Suppressor macrophage treated with lipopolysaccharide for 4 hours (primary cell): ENCODE data around the gene LMO3.
A peak's percentile ranks its signal among the peaks of the same experiment; 100 is the strongest.

Experiments
- DNase-seq: peaks from one replicate; pipeline ENCODE4 v3.0.0-alpha.2; 2020

The LMO3 gene

DNA sequence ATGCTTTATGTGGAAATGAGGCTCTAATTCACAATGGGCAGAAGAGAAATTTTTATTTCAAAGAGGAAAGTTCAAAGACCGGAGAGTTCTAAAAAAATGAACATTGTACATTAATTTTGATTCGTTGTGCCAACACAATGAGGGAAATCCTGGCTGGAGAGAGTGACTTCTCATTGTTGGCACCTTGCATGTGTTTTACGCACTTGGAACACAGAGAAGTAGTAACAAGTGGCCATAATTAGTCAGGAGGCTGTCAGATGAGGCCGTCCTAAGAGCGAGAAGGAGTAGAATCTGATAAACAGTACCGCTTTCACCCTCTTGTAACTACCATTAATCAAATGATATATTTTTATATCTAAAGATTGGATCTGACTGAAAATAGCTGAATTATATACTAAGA is 6.9 kb downstream of the LMO3 start:
- DNase-seq: no peak

DNA sequence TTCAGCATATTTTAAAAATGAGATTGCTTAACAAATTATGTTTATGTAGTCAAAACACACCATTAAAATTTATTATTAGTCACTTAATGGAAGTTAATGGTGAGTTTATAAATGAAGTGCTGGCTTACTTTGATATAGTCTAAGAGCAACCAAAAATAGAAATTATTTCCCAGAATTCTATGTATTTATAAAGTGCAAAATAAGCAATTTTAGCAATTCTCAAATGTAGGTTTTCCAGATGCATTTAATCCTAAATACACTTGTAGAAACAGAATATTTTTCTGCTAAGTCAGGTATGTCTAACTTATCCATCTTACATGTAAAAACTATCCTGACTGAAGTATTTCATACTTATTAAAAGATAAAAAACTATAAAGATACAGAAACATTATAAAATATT is 11.2 kb downstream of the LMO3 start:
- DNase-seq: no peak

DNA sequence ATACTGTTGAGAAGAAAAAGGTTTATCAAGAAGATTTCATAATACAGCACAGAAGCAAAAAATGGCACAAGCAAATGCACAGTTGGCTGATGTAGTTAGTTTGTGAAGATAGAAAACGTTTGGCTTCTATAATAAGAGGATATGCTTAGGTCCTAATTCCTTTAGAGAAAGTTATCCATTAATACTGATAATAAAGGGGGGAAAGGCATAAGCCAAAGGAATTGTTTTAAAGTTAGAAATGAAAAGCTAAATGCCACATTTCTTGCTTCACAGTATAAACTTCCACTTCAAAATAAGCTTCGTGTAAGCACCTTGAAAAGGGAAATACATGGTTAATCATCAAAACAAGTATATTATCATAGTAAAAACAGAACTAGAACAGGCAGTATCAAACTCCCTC is 12.4 kb downstream of the LMO3 start:
- DNase-seq: no peak

DNA sequence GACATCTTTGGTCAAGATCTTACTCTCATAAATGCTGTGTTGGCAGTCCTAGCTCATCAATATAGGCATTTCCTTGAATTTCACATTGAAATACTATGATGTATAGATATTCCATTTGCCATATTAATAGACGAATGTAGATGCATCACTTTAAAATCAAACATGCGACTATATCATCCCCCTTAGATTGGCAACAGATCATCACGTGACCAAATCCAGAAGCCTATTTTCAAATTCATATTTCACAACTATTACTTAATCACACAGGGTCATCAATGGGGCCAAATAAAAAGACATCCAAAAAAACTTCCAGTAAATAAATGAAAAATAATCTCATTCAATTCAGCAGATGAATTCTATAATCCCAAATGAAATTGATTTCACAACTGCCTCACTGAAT is 15.3 kb downstream of the LMO3 start:
- no peak for DNase-seq

DNA sequence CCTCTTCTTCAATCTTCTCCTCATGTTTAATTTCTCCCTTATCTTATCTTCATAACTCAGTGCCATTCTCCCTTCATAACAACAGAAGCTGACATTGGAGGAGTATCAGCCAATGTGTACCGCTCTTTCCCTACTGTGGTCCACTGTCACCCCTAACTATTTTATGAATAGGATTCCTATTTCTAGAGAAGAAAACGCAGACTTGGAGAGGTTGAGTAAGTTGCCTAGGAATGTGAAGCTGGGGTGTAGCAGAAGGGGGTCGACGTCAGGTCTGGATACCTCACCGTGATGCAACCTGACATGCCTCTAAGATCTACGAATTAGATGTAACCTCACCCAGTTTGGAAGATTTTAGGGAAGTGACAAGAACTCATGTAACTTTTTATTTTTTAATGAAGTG is 17.1 kb downstream of the LMO3 start:
- no peak for DNase-seq

DNA sequence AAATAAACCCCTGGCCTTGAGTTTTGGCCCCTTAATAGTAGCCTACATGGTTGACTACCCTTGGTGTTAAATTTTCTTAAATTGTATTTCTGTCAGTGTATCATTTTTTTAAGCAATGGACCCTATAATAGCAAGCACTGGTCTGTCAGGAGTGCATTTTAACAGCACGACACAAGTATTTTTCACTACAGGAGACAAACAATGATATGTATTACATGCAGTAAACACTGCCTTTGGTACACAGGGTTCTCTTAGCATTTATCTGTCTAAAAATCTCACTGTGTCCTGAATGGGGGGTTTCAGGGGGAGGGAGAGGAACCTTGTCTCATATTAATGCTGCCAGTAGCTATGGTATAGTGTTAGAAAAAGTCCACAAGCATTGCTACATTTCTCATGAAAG is 18.4 kb downstream of the LMO3 start:
- DNase-seq: no peak

DNA sequence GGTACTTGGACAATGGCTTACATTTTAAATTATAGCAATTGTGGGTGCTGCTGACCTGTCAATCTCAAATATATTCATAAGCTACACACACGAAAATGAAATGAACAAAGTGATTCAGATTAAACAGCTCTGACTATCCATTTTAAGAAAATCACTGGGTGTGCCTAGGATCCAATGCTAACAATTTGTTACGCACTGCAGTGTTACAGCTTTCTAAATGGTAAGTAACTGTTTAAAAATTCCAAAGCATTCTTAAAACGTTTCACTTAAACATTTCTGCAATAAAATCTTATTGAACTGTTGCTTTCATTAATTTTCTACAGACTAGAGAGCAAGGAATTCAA is 18.9 kb downstream of the LMO3 start:
- DNase-seq: no peak

DNA sequence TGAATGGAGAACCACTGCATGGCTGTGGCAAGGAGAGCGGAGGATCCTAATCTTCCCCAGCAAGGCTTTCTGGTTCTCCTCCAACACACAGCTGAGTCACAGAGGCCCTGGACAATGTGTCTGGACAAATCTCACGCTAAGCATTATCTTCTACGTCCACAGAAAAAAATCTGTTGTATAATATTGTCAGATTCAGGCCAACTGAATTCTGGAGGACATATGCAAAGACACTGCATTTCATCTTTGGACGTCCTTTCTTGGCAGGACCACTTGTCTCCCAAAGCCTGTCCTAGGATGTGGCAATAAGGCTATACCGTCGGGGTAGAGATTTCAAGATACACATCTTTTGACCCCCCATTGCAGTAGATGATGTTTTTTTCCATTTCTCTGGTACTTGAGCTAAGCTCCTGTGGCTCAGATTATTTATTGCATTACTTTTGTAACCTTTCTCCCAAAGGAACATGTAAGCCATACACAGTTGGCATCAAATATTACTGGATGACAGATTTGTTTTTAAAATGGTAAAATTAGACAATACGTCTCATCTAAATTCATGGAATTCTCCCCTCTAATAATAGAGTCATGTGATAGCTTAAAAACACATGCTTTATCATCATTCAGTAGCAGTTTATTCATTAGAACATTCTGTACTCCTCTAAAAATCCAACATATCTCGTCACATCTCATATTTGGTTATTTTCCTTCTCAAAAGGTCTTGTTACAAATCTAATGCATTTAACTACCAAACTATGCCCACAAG is 19.4 kb downstream of the LMO3 start:
- no peak for DNase-seq

DNA sequence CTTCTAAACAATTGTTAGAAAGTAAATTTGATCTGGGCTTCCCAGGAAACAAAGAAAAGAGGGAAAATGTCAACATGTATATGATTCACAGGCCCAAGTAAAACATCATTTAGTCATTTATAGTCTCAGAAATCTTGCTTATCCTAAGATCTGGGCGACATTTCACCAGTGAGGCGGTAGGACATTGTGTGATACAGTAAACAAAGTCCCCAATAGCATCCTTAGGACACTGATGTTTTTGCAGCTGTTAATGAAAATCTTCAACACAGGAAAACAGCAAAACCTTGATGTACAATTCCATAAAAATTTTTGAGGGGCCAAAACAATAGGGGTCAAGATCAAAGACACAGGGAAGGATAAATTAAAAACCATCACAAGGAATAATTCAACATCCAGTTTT is 20.2 kb downstream of the LMO3 start:
- no peak for DNase-seq

DNA sequence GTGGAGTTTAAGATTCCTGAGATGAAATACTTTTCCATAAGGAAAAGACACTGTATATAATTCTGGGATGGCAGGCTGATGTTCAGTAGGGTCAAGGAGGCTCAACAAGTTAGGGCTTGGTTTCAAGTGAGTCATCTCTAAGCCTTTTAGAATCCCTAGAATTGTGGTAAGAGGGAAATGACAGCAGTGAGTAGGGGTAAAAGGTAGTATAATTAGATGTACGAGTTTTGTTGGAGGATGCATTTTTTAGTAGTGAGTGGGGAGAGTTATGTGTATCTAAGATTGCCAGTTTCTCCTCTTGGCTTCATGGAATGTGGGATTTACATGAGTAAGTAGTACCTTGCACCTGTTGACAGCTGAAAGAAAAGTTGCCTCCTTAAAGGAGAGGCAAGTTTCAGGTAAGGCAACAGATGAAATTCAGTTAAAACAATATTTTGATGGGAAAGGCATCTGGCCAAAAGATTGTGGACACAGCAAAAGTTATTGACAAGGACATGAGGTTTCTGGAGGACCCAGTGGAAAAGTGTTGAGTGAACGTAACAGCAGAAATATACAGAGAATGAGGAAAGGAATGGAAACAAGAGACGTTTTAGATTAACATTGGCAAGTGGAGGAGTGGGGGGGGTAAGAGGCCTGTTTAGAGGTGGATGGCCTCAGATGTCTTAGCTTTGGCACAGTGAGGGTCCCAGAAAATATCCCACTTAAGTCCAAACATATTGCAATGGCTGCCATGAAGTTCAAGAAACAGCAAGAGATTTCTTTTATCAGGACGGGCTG is 21.8 kb downstream of the LMO3 start:
- no peak for DNase-seq

DNA sequence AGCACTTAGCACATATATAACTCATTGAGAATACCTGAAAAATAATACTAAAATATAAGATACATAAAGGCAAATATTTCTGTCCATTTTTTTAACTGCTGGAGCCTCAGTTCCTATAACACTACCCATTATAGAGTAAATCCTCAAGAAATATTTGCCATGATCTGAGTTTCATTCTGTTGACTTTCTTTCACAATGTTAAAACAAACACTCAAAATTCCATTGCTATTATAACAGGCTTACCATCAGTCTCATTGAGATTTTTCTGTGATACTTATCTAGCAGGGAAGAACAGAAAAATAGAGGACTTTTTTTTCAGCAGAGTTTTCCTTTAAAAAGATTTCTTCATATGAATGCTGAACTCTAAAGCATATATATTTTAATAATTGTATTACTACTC is 24.5 kb downstream of the LMO3 start:
- no peak for DNase-seq

DNA sequence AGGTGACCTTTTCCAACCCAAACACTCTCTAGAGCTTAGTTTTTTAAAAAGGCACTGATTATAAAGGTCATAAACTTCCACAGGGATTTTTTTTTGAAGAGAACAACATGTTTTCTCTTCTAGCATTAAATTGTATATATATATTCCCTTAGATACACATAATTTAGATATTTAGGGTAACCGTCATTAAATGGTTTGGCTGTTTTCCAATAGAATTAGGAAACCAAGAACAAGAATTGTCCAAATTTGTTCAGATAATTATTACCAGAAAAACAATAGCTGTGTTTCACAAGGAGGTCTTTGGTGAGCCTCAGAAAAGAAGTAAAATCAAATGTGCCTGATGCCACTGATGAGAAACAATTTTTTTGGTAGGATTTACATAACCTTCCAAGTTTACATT is 26.9 kb downstream of the LMO3 start:
- no peak for DNase-seq

DNA sequence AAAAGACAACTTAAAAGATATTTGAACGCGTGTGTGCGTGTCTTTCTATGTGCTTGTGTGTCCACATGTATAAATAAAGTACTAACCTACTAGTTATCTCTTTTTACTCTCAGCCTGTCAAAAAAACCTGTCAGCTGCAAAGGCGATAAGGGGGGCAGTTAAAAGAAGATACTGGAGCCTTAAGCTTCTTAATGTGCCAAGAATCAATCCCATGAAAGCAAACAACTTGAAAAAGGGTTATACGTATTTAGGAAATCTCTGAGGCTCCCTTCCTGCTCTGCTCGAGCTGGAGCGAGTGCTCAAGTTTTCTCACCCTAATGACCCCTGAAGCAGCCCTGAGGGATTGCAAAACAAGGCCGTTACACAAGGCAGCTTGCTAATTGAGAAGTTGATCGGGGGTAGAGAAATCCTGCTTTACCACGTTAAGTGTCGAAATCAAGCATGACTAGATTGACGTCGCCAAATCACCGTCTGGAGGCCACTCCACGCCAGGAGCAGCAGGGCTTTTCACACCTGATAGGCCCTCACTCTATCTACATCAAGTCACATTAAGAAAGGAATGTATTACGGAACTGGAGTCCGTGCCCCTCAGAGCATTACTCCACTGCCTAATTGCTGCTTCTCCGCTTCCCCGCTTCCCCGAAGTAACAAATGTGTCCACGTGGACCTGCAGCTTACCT is 32.4 kb downstream of the LMO3 start:
- peak; percentile 15 for DNase-seq

DNA sequence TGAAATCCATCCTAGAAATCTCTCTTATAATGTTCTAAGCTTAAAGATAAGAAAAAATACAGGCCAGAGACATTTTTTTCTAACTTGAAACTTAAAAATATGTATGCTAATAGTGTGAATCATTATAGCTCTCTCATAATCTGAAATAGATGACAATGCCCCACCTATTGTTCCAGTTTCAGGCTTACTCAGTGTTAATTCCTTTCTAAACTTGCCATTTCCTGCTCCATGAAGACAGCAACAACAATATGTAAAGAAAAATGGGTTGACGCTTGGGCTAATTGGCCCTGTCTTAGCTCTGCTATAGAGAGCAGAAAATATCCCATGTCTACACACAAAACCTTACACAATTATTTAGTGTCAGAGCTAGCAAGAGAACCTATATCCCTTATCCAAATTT is 37.1 kb downstream of the LMO3 start:
- DNase-seq: no peak

DNA sequence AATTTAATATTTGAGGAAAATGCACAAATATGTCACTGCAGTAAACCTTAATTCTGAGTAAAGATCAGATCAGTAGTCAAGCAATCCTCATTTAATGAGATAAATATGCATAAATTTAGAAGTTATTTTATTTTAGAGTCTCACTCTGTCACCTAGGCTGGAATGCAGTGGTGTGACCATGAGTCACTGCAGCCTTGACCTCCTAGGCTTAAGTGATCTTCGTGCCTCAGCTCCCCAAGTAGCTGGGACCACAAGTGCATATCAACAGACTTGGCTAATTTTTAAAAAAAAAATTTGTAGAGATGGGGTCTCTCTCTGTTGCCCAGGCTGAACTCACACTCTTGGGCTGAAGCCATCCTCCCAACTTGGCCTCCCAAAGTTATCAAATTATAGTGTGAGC is 41.3 kb downstream of the LMO3 start:
- DNase-seq: no peak

DNA sequence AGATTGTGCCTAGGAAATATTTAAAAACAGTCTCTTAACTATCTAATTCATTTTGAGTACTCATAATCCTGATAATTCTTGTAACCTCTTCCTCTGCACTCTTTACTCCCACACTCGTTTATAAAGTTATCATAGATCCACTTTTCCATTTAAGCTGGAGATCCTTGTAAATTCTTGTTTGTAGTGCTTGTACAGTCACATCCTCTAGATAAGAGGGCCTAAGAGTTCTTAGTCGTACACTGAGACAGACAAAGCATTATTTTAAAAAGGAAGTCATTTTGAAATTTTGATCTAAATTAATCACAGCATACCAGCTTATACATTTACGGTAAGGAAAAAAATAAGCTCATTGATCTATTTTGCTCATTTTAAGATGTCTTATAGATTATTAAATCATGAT is 42.5 kb downstream of the LMO3 start:
- no peak for DNase-seq

DNA sequence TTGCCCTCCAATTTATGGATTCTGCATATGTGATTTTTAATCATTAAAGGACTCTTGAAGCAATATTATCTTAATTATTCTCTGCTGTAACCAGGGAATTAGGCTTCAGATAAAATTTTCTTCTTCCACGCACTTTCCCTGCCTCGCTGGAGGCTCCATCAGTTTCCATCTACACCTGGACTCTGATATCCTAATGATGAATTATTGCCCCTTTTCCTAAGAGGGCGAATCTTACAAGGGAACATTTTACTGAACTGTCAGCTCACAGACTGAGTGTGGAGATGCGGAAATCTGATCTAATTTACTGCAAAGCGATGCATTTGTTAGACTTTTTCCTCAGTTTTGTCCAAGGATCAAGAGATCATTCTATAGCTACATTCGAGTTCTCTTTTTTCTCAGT is 43.0 kb downstream of the LMO3 start:
- no peak for DNase-seq

DNA sequence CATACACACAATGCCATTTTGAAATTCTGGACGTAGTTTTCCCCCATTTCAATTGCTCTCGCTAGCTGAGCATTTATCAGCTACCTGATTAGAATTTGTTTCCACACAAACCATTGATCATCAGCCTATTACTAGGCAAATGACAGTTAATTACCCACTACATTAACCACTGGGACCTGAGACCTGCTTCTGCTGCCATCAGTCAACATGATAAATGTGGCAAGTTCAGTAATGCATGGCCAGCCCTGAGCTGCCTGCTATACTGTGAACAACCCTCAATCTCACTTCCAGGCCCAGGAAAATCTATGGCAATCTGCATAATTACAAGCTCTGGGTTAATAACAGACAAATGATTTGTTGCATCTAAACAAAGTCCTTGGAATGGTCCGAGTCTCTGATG is 43.5 kb downstream of the LMO3 start:
- no peak for DNase-seq

DNA sequence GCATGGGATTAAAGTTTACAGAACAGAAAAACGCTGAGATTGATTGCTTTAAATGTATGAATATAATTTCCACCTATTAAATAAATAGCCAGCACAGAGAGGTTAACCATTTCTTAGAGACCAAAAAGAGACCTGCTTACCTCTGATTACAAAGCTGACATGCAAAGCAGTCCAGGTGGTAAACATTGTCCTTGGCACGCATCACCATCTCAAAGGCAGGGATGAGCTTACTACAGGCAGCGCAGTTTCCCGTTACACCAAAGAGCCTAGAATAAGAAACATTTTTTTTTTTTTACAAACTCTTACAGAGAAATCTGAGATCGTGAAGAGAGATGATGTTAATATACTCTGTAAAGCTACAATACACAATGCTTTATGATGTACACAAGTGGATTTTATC is 45.7 kb downstream of the LMO3 start:
- DNase-seq: no peak

DNA sequence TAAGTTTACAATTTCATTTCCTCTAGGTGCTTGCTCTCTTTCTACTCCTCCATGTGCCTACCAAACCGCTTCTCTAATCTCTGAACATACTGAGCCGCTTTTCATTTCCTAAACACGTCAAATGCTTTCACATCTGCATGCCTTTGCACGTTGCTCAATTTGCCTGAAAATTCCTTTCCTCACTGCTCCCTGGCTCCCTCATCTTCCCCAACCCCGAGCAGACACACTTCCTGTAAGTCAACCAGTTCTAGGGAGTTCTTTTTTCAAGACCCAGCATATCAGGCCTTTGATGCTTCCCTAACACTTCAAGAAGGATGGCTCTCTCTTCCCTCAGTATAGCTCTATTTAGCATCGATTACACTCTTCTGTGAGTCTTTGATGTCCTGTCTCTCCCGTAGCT is 50.3 kb downstream of the LMO3 start:
- no peak for DNase-seq

DNA sequence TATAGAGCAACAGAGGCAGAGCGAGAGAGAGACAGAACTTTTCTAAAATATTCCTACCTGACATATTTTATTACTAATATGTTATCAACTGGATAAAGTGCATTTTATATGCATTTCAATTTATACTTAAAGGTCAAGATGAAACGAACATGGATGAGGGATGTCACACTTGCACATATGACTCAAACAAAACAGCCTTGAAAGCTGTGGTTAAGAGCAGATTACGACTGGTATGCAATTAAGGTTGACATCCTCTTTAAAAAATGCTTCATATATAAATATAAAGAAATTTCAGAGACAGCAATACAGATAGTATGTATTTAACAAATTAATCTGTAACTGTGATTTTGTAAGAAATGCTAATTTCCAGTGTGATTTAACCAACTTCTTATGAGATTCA is 52.5 kb downstream of the LMO3 start:
- no peak for DNase-seq

DNA sequence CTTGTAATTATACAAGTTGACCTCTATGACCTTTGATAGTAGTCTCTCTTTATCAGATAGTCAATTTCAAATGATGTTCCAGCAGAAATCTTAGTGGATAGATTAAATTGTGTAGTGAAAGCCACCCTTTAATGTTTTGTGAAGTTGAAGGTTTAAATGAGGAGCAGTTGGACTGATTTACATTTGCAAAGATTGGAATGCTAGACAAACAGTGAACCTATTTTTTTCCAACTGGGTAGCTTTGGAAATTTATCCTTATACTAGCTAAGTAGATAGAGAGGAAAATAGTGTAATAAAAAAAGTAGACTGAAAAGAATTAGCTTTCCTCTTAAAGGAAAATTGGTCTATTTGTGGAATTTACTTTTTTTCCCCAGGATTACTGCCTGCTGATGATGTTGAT is 53.7 kb downstream of the LMO3 start:
- DNase-seq: no peak

DNA sequence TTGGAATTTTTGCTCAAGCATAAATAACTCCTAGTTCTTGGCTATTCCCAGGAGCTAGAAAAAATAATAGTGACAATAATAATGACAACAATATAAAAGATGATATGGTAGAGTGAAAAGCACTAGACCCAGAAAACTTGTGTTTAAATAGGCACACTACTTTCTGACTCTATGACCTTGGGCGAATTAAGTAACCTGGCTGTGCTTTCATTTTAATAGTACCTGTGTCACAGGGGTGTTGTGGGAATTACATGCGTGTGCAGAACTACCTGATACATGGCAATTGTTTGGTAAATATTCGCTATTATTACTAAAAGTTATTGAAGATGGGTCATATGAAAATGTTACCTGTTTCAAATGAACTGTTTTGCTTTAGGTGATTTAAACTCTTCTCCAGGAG is 60.1 kb downstream of the LMO3 start:
- DNase-seq: no peak

DNA sequence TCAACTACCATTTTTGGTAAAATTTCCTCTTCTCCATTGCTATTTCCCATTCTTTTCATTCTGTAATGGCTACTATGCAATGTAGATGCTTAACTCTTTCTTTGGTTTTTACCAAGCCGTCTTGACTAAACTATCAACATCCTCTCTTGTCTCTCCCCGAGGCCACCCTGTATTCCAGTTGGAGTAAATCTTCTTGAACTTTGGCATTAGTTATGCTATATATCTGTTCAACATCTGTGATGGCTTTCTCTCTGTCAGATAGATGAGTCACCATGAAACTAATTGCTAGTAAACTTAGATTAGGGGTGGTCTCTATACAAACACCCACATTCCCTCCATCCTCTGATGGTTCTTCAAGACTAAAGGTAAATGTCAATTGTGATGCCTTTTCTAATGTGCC is 63.4 kb downstream of the LMO3 start:
- no peak for DNase-seq
